ENCODE results near the gene ACBD4. TPM values are rescaled to one million over a fixed set of nuclear protein-coding genes. Genes with fewer than 3 reads are reported as not detected.

Gene ACBD4
- total RNA-seq, 1 donor from 2014 or later = 3.1 TPM

DNA sequence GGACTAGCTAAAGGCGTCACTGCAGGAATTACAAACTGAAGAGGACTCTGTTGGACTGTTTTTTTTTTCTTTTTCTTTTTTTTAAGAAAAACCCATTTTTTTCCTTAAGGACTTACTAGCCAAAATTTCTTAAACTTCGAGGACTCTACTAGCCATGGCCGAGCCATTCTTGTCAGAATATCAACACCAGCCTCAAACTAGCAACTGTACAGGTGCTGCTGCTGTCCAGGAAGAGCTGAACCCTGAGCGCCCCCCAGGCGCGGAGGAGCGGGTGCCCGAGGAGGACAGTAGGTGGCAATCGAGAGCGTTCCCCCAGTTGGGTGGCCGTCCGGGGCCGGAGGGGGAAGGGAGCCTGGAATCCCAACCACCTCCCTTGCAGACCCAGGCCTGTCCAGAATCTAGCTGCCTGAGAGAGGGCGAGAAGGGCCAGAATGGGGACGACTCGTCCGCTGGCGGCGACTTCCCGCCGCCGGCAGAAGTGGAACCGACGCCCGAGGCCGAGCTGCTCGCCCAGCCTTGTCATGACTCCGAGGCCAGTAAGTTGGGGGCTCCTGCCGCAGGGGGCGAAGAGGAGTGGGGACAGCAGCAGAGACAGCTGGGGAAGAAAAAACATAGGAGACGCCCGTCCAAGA is 13.7 kb downstream of the ACBD4 start:
- no peaks in the 10 kb centered on the region for H3K9me3 ChIP-seq (ENCODE audit: control insufficient read depth in 3 of 3, low read length in 3 of 3)
- peak overlapping the region; percentile 99 for H3K27ac ChIP-seq (ENCODE audit: low read depth, low read length)
- H3K36me3 ChIP-seq (ENCODE audit: control insufficient read depth in 3 of 3, insufficient read depth in 3 of 3, low read length in 3 of 3) = peaks cover 0 to 3% (median 0%) of the 10 kb centered on the region in 3 donors
- peak overlapping the region; percentile 93 to 99 (median 98) for H3K9ac ChIP-seq (ENCODE audit: low read depth in 1 of 3, low read length in 3 of 3)
- H3K27me3 ChIP-seq (ENCODE audit: control insufficient read depth in 3 of 3, insufficient read depth in 3 of 3, low read length in 3 of 3) = no peaks in the 10 kb centered on the region
- peak overlapping the region; percentile 96 to 97 (median 96) for H3K4me3 ChIP-seq (ENCODE audit: low read length in 3 of 3)
- peaks cover 33 to 46% (median 34%) of the 10 kb centered on the region in 3 donors for H3K4me1 ChIP-seq (ENCODE audit: control insufficient read depth in 3 of 3, insufficient read depth in 3 of 3, low read length in 3 of 3)

DNA sequence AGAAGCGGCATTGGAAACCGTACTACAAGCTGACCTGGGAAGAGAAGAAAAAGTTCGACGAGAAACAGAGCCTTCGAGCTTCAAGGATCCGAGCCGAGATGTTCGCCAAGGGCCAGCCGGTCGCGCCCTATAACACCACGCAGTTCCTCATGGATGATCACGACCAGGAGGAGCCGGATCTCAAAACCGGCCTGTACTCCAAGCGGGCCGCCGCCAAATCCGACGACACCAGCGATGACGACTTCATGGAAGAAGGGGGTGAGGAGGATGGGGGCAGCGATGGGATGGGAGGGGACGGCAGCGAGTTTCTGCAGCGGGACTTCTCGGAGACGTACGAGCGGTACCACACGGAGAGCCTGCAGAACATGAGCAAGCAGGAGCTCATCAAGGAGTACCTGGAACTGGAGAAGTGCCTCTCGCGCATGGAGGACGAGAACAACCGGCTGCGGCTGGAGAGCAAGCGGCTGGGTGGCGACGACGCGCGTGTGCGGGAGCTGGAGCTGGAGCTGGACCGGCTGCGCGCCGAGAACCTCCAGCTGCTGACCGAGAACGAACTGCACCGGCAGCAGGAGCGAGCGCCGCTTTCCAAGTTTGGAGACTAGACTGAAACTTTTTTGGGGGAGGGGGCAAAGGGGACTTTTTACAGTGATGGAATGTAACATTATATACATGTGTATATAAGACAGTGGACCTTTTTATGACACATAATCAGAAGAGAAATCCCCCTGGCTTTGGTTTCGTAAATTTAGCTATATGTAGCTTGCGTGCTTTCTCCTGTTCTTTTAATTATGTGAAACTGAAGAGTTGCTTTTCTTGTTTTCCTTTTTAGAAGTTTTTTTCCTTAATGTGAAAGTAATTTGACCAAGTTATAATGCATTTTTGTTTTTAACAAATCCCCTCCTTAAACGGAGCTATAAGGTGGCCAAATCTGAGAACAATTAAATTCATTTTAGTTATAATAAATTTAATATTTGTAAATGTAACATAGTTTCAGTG is 14.5 kb downstream of the ACBD4 start:
- peak overlapping the region; percentile 96 to 97 (median 96) for H3K4me3 ChIP-seq (ENCODE audit: low read length in 3 of 3)
- H3K9me3 ChIP-seq (ENCODE audit: control insufficient read depth in 3 of 3, low read length in 3 of 3) = no peaks in the 10 kb centered on the region
- peaks cover 0 to 3% (median 0%) of the 10 kb centered on the region in 3 donors for H3K36me3 ChIP-seq (ENCODE audit: control insufficient read depth in 3 of 3, insufficient read depth in 3 of 3, low read length in 3 of 3)
- no peaks in the 10 kb centered on the region for H3K27me3 ChIP-seq (ENCODE audit: control insufficient read depth in 3 of 3, insufficient read depth in 3 of 3, low read length in 3 of 3)
- H3K9ac ChIP-seq (ENCODE audit: low read depth in 1 of 3, low read length in 3 of 3) = peak overlapping the region; percentile 93 to 99 (median 98)
- peak overlapping the region; percentile 99 for H3K27ac ChIP-seq (ENCODE audit: low read depth, low read length)
- peaks cover 27 to 41% (median 30%) of the 10 kb centered on the region in 3 donors for H3K4me1 ChIP-seq (ENCODE audit: control insufficient read depth in 3 of 3, insufficient read depth in 3 of 3, low read length in 3 of 3)

DNA sequence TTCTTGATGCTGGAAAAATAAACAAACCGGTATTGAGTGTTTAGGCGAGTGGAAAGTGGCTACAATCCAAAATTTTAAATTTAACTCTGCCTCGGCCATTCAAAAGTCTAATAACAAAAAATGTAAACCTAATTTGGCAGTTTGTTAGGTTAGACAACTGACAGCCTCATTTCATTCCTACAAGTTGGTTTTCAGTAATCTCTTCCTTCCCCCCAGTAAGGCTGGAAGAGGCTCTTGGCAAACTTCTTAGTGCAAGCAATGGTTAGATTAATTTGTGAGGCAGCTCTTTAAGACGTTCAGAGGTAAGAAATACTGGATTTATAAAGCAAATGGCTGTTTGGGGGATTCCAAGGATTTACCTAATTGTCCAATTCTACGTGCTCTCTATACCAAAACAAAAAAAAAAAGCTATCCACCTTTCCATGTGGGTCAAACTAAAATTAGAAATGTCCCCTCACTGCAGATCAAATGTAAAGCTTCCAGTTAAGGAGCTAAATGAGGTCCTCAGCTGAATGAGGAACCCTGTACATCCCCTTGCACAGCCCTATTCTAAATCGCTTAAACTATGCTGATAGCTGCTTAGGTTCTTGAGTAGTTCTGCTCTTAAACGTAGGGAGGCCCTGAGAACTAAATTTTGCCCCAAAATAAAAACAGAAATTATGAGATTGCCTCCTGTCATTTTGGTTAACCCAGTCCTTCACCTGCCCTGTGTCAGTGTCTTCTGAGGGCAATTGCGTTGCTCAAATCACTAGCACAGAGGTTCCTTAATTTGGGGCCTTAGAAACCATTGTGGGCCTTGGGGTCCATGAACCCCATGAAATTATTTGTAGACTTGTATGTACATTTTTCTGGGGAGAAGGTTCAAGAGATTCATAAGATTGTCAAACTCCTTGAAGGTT is 15.7 kb downstream of the ACBD4 start:
- H3K4me3 ChIP-seq (ENCODE audit: low read length in 3 of 3) = peak overlapping the region; percentile 96 to 97 (median 96)
- peak overlapping the region; percentile 93 to 99 (median 98) for H3K9ac ChIP-seq (ENCODE audit: low read depth in 1 of 3, low read length in 3 of 3)
- peaks cover 27 to 43% (median 29%) of the 10 kb centered on the region in 3 donors for H3K4me1 ChIP-seq (ENCODE audit: control insufficient read depth in 3 of 3, insufficient read depth in 3 of 3, low read length in 3 of 3)
- peak overlapping the region; percentile 79 for H3K27ac ChIP-seq (ENCODE audit: low read depth, low read length)
- H3K36me3 ChIP-seq (ENCODE audit: control insufficient read depth in 3 of 3, insufficient read depth in 3 of 3, low read length in 3 of 3) = peaks cover 0 to 3% (median 0%) of the 10 kb centered on the region in 3 donors
- H3K27me3 ChIP-seq (ENCODE audit: control insufficient read depth in 3 of 3, insufficient read depth in 3 of 3, low read length in 3 of 3) = no peaks in the 10 kb centered on the region
- H3K9me3 ChIP-seq (ENCODE audit: control insufficient read depth in 3 of 3, low read length in 3 of 3) = no peaks in the 10 kb centered on the region

DNA sequence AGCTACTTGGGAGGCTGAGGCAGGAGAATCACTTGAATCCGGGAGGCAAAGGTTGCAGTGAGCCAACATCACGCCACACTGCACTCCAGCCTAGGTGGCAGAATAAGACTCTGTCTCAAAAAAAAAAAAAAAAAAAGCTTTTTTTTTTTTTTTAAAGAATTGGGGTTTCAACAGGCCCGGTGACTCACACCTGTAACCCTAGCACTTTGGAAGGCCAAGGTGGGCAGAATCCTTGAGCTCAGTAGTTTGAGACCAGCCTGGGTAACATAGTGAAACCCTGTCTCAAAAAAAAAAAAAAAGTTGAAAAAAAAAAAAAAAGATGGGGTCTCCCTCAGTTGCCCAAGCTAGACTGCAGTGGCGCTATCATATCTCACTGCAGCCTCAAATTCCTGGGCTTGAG is 19.5 kb downstream of the ACBD4 start:
- no peaks in the 10 kb centered on the region for H3K9me3 ChIP-seq (ENCODE audit: control insufficient read depth in 3 of 3, low read length in 3 of 3)
- no peak overlapping the region for H3K4me3 ChIP-seq (ENCODE audit: low read length in 3 of 3)
- H3K4me1 ChIP-seq (ENCODE audit: control insufficient read depth in 3 of 3, insufficient read depth in 3 of 3, low read length in 3 of 3) = peaks cover 36 to 49% (median 38%) of the 10 kb centered on the region in 3 donors
- peaks cover 0 to 2% (median 0%) of the 10 kb centered on the region in 3 donors for H3K36me3 ChIP-seq (ENCODE audit: control insufficient read depth in 3 of 3, insufficient read depth in 3 of 3, low read length in 3 of 3)
- no peak overlapping the region for H3K9ac ChIP-seq (ENCODE audit: low read depth in 1 of 3, low read length in 3 of 3)
- no peaks in the 10 kb centered on the region for H3K27me3 ChIP-seq (ENCODE audit: control insufficient read depth in 3 of 3, insufficient read depth in 3 of 3, low read length in 3 of 3)
- no peak overlapping the region for H3K27ac ChIP-seq (ENCODE audit: low read depth, low read length)

DNA sequence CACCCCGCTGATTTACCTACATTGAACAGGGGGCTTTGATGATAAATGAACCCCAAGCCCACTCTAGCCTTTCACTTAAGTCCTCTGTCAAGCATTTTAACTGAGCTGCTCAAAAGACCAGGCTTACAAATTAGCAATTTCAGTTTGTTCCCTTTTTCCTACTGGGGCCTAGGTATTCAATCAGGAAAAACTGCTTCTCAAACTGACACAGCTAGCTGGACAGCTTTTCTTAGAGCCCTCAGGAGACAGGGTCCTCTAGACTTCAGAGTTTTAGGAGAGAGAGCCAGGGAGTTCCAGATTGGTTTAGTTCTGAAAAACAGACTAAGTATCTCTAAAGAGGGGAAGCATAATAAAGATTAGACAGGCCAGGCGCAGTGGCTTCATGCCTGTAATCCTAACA is 20.0 kb downstream of the ACBD4 start:
- Histone ChIP-seq H3K4me1 (ENCODE audit: control insufficient read depth in 3 of 3, insufficient read depth in 3 of 3, low read length in 3 of 3) (peaks cover 37 to 52% (median 38%) of the 10 kb centered on the region in 3 donors), H3K36me3 (ENCODE audit: control insufficient read depth in 3 of 3, insufficient read depth in 3 of 3, low read length in 3 of 3) (peaks cover 0 to 2% (median 0%) of the 10 kb centered on the region in 3 donors), H3K27ac (ENCODE audit: low read depth, low read length) (peak overlapping the region; percentile 21), H3K9ac (ENCODE audit: low read depth in 1 of 3, low read length in 3 of 3) (no peak overlapping the region), H3K9me3 (ENCODE audit: control insufficient read depth in 3 of 3, low read length in 3 of 3) (no peaks in the 10 kb centered on the region), H3K4me3 (ENCODE audit: low read length in 3 of 3) (no peak overlapping the region), H3K27me3 (ENCODE audit: control insufficient read depth in 3 of 3, insufficient read depth in 3 of 3, low read length in 3 of 3) (no peaks in the 10 kb centered on the region)

DNA sequence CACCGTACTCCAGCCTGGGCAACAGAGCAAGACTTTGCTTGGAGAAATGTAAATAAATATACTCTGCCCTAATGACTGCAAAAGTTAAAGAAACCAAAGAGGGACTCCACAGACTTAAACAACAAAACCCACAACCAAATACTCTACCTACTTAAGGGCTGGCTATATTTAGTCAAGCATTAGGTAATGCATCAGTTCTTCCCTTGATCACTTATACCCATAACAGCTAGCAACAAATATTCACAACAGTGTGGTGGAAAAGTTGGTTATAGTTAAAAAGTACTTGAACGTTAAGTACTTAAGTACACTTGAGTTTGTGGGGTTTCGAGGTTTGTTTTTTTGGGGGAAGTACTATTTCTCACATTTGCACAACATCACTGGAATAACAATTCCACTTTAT is 20.8 kb downstream of the ACBD4 start:
- Histone ChIP-seq H3K4me1 (ENCODE audit: control insufficient read depth in 3 of 3, insufficient read depth in 3 of 3, low read length in 3 of 3) (peaks cover 31 to 55% (median 34%) of the 10 kb centered on the region in 3 donors), H3K9ac (ENCODE audit: low read depth in 1 of 3, low read length in 3 of 3) (no peak overlapping the region), H3K9me3 (ENCODE audit: control insufficient read depth in 3 of 3, low read length in 3 of 3) (no peaks in the 10 kb centered on the region), H3K27ac (ENCODE audit: low read depth, low read length) (peak overlapping the region; percentile 21), H3K27me3 (ENCODE audit: control insufficient read depth in 3 of 3, insufficient read depth in 3 of 3, low read length in 3 of 3) (no peaks in the 10 kb centered on the region), H3K4me3 (ENCODE audit: low read length in 3 of 3) (no peak overlapping the region), H3K36me3 (ENCODE audit: control insufficient read depth in 3 of 3, insufficient read depth in 3 of 3, low read length in 3 of 3) (peaks cover 0 to 6% (median 0%) of the 10 kb centered on the region in 3 donors)

DNA sequence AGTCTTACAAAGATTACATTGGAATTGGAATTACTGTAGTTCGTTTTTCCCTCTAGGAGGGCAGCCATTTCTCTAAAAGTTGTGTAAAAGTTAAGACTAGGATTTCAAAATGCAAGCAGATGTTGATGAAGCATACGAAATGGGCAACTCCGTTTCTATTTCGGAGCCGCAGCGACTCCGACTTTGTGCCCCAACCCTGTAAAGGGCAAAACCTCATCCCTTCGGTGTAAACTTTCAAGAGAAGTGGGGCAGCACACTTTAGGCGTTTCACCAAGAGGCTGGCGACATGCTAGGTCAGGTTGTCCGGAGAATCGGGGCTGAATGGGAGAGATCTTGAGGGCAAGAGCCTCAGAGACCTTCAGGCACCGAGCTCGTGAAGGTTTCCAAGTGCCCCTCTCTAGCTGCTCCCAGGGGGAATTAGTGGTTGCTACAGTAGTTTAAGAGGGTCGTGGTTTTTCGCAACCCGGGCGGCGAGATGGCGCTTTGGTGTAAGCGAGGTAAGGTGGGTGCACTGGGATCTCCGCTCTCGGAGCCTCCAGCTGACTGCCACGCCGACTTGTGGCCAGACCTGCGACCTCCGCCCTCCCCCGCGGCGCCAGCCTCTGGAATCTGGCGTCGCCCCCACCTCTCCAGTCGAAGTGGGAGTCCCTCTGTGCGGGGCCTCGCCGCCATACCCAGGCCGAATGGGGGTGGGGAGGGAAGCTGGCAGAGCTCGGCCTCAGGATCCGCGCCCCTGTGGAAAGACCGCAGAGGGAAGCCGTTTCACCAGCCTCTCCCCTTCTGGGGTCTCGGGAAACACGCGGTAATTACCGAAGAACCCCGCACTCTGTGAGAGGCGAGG is 25.2 kb downstream of the ACBD4 start:
- Histone ChIP-seq H3K4me1 (ENCODE audit: control insufficient read depth in 3 of 3, insufficient read depth in 3 of 3, low read length in 3 of 3) (peaks cover 29 to 52% (median 30%) of the 10 kb centered on the region in 3 donors), H3K27me3 (ENCODE audit: control insufficient read depth in 3 of 3, insufficient read depth in 3 of 3, low read length in 3 of 3) (no peaks in the 10 kb centered on the region), H3K36me3 (ENCODE audit: control insufficient read depth in 3 of 3, insufficient read depth in 3 of 3, low read length in 3 of 3) (peaks cover 8 to 11% (median 10%) of the 10 kb centered on the region in 3 donors), H3K9ac (ENCODE audit: low read depth in 1 of 3, low read length in 3 of 3) (peak overlapping the region; percentile 97 to 100 (median 100)), H3K4me3 (ENCODE audit: low read length in 3 of 3) (peak overlapping the region; percentile 96 to 98 (median 98)), H3K9me3 (ENCODE audit: control insufficient read depth in 3 of 3, low read length in 3 of 3) (no peaks in the 10 kb centered on the region), H3K27ac (ENCODE audit: low read depth, low read length) (peak overlapping the region; percentile 100)

DNA sequence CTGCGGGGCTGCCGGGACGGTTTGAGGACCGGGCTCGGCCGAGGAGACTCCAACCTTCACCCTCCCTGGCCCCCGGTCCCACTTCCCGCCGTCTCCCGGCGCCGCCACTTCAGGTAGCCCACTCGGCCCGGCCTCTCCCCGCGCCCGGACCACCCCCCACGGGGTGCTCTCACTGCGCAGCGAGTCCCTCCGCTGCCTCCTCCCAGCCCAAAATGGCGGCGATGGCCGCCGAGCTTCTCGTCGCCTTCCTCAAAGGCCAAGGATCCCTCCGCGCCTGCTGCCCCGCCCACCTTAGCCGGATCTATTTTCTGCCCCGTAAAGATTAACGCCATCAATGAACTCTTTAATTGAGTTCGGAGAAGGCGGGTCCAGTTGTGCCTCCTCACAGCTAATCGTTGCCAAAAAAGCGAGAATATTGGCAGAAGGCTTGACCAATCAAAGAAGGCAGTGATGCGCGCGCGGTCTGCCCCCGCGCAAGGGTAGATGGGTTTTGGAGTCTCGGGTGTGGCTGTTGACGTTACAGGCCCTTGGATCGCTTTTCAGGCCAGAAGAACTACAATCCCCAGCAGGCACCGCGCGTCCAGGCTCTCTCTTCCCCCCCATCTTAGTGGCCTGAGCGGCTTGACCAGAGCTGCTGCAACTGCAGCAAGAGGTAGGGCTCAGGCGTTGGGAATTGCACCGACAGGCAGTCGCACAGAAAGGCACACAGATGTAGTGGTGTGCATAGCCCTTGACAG is 26.0 kb downstream of the ACBD4 start, which contains the start of gene HEXIM2:
HEXIM2 (plus strand) TSS at position 588 of the 737 bp plus-strand sequence. CDS start 919 bp downstream, outside the sequence.
- peaks cover 8 to 10% (median 9%) of the 10 kb centered on the region in 3 donors for H3K36me3 ChIP-seq (ENCODE audit: control insufficient read depth in 3 of 3, insufficient read depth in 3 of 3, low read length in 3 of 3)
- H3K9ac ChIP-seq (ENCODE audit: low read depth in 1 of 3, low read length in 3 of 3) = peak within 1 kb of the TSS; percentile 97 to 100 (median 100)
- H3K27ac ChIP-seq (ENCODE audit: low read depth, low read length) = peak within 1 kb of the TSS; percentile 100
- H3K4me1 ChIP-seq (ENCODE audit: control insufficient read depth in 3 of 3, insufficient read depth in 3 of 3, low read length in 3 of 3) = peaks cover 25 to 48% (median 29%) of the 10 kb centered on the region in 3 donors
- no peaks in the 10 kb centered on the region for H3K27me3 ChIP-seq (ENCODE audit: control insufficient read depth in 3 of 3, insufficient read depth in 3 of 3, low read length in 3 of 3)
- H3K9me3 ChIP-seq (ENCODE audit: control insufficient read depth in 3 of 3, low read length in 3 of 3) = no peaks in the 10 kb centered on the region
- peak within 1 kb of the TSS; percentile 96 to 98 (median 98) for H3K4me3 ChIP-seq (ENCODE audit: low read length in 3 of 3)

Data from skeletal muscle tissue (tissue), 4 donors.